ENCODE measurements around the gene NELL2.

Gene NELL2

DNA sequence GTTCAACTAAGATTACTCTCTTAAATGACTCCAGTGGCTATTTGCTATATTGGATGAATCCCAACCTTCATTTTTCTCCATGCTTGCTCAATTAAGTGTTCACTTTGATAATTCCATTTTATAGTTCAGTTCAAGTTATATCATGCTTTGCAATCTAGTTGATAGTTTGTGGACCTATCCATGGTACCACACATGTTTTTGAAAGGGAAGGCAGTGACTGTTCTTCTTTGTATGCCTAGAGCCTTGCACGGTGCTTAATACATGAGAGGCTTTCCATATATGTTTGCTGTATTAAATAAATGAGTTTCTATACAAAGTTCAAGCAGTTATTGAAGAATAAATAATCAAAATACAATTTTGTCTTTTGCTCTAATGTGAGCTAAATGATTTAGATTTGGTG is 391.3 kb downstream of the NELL2 start:
- DNase-seq (ENCODE audit: low read depth in 4 of 4, low spot score in 1 of 4), result no peak

DNA sequence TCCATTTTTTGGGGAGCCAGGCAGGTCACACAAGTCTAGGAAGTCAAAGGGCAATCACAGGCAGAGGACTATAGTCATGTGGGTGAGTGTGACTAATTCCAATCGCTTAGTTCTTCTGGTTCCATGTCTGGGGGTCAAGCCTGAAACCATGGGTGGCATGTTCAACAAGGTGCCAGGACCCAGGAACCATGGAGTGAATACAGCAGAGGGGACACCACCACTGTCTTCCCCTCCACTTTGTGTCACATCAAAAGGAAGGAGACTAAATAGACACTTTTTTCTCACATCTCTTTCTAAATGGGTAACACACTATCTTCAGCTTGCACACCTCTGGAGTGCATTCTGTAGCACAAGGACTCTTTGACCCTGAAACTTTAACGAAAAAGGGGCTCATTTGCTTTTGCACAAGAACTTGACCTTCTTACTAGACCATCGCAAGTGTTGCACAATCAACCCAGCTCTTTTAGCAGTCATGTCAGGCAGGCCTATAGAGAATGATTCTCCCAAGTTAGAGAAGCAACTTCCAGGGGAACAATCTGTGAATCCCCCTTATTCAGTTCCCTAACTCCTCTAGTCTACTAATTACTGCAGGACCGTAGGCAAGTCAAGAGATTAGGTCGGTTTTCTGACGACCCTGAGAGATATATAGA is 398.7 kb downstream of the NELL2 start:
- DNase-seq (ENCODE audit: low read depth in 4 of 4, low spot score in 1 of 4), result no peak

DNA sequence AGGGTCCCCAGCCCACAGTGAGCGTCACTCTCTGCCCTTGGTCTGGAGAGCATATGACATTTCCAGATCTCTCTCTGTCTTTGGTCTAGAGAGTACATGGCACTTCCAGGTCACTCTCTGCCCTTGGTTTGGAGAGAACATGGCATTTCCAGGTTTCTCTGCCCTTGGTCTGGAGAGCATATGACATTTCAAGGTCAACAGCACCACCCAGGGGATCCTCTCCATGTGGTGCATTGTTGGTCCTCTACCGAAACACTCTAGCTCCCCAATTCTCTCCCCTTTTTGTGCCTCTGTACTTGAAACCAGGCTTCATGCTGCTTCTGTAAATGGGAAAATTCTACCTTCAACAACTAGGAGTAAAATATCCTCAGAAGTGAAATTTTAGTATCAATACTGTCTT is 399.4 kb downstream of the NELL2 start:
- DNase-seq (ENCODE audit: low read depth in 4 of 4, low spot score in 1 of 4), result no peak

DNA sequence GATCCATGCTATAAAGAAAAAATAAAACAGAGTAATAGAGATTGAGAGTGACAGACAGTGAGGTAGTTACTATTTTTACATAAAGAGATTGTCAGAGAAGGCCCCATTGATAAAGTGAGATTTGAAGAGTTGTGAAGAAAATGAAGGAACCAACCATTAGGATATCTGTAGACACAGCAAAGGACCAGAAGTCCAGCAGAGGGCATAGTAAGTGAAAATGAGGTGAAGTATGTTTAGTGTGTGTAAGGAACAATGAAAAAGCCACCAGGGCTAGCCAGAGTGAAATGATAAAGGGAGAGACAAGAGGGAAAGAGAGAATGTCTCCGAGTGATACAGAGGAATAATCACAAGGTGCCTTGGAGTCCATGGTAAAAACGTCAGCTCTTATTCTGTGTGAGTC is 411.0 kb downstream of the NELL2 start:
- no peak for DNase-seq (ENCODE audit: low read depth in 4 of 4, low spot score in 1 of 4)

DNA sequence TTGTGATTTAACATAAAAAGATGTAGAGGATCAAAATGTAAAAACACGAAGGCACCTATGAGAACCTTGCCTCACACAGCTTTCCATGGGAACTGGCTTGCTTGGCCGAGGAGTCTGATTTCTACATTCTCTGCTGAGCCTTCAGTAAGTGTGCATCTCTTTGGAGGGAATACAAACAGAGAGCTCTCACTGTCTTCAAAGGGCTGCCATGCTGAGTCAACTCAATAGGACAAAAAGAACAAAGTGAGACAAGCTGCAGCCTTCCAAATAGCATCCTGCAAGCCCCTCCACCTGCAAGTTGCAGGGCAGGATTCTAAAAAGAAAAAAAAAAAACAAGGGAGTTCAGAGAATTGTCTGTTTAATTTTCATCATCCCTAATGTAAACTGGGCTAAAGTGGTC is 411.9 kb downstream of the NELL2 start:
- no peak for DNase-seq (ENCODE audit: low read depth in 4 of 4, low spot score in 1 of 4)

DNA sequence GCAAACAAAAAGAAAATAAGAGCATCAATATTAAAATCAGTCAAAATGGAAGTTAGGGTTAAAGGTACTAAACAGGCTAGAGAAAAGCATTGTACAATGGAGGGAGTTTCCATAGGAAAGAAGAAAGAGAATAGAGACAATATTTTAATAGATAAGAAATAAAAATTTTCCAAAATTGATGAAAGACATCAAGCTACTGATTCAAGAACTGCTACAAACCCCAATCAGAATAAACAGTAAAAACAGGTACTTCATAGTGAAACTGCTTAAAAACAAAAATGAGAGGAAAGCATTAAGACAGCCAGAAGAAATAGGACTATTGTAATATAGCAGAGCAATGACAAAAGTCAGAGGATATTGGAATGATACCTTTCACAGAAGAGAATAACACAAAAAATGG is 413.4 kb downstream of the NELL2 start:
- no peak for DNase-seq (ENCODE audit: low read depth in 4 of 4, low spot score in 1 of 4)

DNA sequence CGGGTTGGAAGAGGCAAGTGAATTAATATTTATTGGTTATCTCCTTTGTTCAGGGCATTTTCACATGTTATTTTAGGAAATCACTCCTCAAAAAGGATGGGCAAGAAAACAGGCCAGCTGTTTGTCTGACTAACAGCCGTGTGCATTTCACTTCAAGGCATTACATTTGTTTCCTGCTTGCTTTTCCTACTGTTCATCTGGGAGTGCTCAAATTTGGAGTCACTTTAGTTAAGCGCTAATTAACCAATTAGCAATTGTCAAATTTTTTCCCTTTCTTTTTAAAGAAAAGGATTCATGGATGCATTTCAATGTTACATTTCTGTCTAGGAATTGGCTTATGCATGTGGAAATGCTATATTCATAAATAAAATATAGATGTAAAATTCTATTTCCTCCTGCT is 415.9 kb downstream of the NELL2 start:
- no peak for DNase-seq (ENCODE audit: low read depth in 4 of 4, low spot score in 1 of 4)

DNA sequence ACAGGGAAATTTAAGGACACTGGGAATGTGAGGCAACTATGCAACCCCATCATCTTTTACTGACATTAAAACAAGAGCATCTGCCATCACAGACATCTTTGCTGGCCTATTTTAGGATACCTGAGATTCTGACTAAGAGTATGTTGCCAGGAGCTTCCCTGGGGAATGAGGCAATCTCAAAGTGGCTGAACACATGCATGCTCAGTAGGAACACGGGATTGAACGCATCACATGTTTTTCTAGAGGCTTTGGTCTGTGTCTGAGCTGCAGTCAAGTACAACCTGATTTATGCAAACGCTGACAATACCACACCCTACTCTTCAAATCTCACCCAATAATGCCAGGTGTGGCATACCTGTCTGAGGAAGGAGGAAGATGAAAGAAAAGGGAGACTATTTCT is 416.5 kb downstream of the NELL2 start:
- DNase-seq (ENCODE audit: low read depth in 4 of 4, low spot score in 1 of 4), result no peak
